Body of pancreas (tissue), 4 donors: ENCODE data around the gene ZDHHC1. TPM values are rescaled to one million over a fixed set of nuclear protein-coding genes. Genes with fewer than 3 reads are reported as not detected.

Experiments used
- ATAC-seq: fragments of 150-250 bp; one replicate; pipeline ENCODE4 v1.9.1; 2016
- DNase-seq, 4 donors: peaks; one replicate each; pipeline ENCODE4 v3.0.0-alpha.2; 2019
- H3K27ac ChIP-seq, 4 donors: fragments of 200-600 bp; sonication (generic); 1 replicate in 3 of 4; 2 replicates in 1 of 4; pipeline versions ENCODE4 v1.5.1 to v1.6.1; 2016 to 2019; ENCODE audit warnings: mild to moderate bottlenecking in 1 of 4, mixed read lengths in 1 of 4, moderate library complexity in 1 of 4
- H3K27me3 ChIP-seq, 2 donors: fragments of 200-600 bp; sonication (generic); one replicate each; pipeline ENCODE4 v1.6.0; 2016; ENCODE audit warnings: mild to moderate bottlenecking in 1 of 2
- H3K36me3 ChIP-seq, 2 donors: fragments of 200-600 bp; sonication (generic); replicated peaks in 1 of 2; 2 replicates each; pipeline ENCODE4 v1.5.1; 2016; ENCODE audit warnings: low read depth in 2 of 2; ENCODE audit not compliant: insufficient read depth in 1 of 2
- H3K4me1 ChIP-seq: fragments of 200-600 bp; sonication (generic); one replicate; pipeline ENCODE4 v1.6.0; 2016
- H3K4me3 ChIP-seq, 2 donors: fragments of 200-600 bp; sonication (generic); 1 replicate in 1 of 2; 2 replicates in 1 of 2; pipeline ENCODE4 v1.5.1; 2016 to 2019
- H3K9me3 ChIP-seq, 3 donors: fragments of 200-600 bp; sonication (generic); 1 replicate in 2 of 3; 2 replicates in 1 of 3; pipeline ENCODE4 v1.5.1; 2016
- CTCF ChIP-seq, 7 experiments: fragments of 450-650 bp in 4 of 7; fragments of 200-600 bp in 3 of 7; sonication (generic) in 3 of 7; IDR thresholded peaks; one replicate each; pipeline ENCODE4 v1.5.1; 2016 to 2019; ENCODE audit warnings: antibody characterized with exemption in 7 of 7
- POLR2A ChIP-seq, 3 donors: fragments of 450-650 bp; IDR thresholded peaks; one replicate each; pipeline ENCODE4 v1.6.1; 2016; ENCODE audit warnings: antibody characterized with exemption in 3 of 3, mild to moderate bottlenecking in 2 of 3
- WGBS, 2 donors: methylation state at CpG; one replicate each; pipeline ENCODE4 v1.1.5; 2017; 5-methylcytosine and 5-hydroxymethylcytosine counted together
- intact Hi-C: fragments of 100-400 bp; cut with DNase I; formaldehyde crosslinking; loops from one replicate; pipeline ENCODE4 v1.15.1; 2023
- total RNA-seq, 2 donors: library from RNA; depleted of rRNA; stranded (reverse); fragments of >200 nt; gene quantifications; one replicate each; pipeline ENCODE4 v1.1.0, GENCODE V29; 2016

Gene ZDHHC1
- total RNA-seq, 2 donors from 2014 or later: 13.0 to 57.0 TPM

- Histone ChIP-seq H3K4me1 (peaks cover 63% of the 10 kb centered on the region), H3K9me3 (no peaks in the 10 kb centered on the region), H3K27ac (peak overlapping the region; percentile 77 to 87 (median 84)), H3K4me3 (no peak overlapping the region), H3K27me3 (peaks cover 0 to 7% of the 10 kb centered on the region in 2 donors), H3K36me3 (no peaks in the 10 kb centered on the region)
- 69 to 86% methylated on average over 9 to 10 of the region's 10 CpGs for WGBS, 2 donors
- TF ChIP-seq CTCF (IDR thresholded peaks at IDR 0.05) (no peak), POLR2A (IDR thresholded peaks at IDR 0.05) (no peak)
- ATAC-seq (no peak), DNase-seq (no peak)
- intact Hi-C loops: no loop called here
These were observed 21.2 kb downstream of the ZDHHC1 start for GRCh38 chr16:67395105-67395457.

DNA sequence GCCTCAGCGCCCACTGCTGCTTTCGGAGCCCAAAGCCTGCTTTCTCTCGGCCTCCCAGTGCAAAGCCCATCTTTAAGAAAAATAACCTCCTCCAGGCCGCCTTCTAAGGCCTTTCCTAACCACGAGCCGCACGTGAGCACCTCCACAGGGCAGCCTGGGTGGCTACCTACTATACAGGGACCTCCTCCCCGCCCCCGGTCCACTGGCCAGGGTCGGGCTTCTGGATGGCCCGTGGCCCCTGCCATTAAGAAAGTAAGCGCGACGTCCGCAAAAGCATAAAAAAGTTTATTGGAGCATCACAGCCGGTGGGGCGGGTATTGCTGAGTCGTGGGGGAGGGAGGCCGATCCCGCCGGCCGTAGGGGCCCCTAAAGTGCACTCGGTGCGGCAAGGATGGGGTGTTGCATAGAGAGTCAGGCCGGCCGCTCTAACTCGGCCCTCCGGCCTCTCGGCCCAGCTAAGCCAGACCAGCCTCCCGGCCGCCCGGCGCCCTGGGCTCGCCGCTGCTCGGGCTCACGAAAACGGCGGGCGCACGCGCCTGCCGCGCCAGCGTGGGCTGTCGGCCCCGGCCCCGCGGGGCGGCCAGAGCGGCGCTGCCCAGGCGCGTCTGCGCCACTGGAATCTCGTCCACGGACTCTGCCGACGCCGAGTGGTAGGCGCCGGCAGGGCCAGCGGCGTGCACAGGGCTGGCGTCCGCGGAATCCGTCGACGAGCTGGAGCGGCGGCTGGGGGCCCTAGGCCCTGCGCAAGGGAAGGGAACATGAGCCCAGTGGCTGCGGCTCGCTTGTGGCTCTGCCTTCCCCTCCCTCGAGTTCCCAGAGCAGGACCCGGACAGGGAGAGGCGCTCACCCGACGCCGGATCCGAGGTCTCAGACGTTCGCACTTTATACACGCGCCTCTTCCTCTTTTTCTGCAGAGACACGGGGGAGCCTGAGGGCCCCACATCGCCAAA, 21.8 kb downstream of the ZDHHC1 start:
- Histone ChIP-seq H3K4me3 (no peak overlapping the region), H3K27ac (peak overlapping the region in 3 of 4 donors; percentile 72 to 87 (median 77)), H3K36me3 (no peaks in the 10 kb centered on the region), H3K27me3 (peaks cover 0 to 7% of the 10 kb centered on the region in 2 donors), H3K4me1 (peaks cover 58% of the 10 kb centered on the region), H3K9me3 (no peaks in the 10 kb centered on the region)
- TF ChIP-seq CTCF (IDR thresholded peaks at IDR 0.05) (no peak), POLR2A (IDR thresholded peaks at IDR 0.05) (no peak)
- 51 to 77% methylated on average over 33 to 82 of the region's 88 CpGs for WGBS, 2 donors
- intact Hi-C loops: no loop called here
- ATAC-seq: no peak
- peak in 2 of 4 donors; percentile 21 to 41 for DNase-seq

DNA sequence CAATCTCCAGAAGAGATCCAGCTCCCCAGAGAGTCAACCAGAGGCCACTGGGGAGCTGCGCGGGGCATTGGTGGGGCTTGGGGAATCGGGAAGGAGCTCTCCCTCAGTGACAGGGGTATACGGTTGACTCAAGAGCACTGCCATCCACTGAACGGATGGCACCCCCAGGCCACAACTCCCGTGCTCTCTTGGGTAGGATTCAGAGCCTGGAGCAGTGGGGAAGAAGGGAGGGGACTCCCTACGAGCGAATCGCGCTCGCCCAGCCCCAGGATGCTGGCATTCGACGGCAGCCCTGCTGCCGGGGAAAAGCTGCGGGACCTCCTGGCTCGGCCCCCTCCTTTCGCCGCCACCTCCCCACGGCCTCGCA, 22.5 kb downstream of the ZDHHC1 start:
- ATAC-seq (no peak), DNase-seq (no peak)
- Histone ChIP-seq H3K36me3 (no peaks in the 10 kb centered on the region), H3K27me3 (peaks cover 0 to 7% of the 10 kb centered on the region in 2 donors), H3K4me1 (peaks cover 53% of the 10 kb centered on the region), H3K9me3 (no peaks in the 10 kb centered on the region), H3K27ac (peak overlapping the region in 3 of 4 donors; percentile 52 to 72 (median 72)), H3K4me3 (no peak overlapping the region)
- no peak for TF ChIP-seq CTCF (IDR thresholded peaks at IDR 0.05)
- TF ChIP-seq POLR2A (IDR thresholded peaks at IDR 0.05): no peak
- intact Hi-C loops: no loop called here
- WGBS, 2 donors: 27 to 87% methylated on average over 4 to 20 of the region's 20 CpGs

DNA sequence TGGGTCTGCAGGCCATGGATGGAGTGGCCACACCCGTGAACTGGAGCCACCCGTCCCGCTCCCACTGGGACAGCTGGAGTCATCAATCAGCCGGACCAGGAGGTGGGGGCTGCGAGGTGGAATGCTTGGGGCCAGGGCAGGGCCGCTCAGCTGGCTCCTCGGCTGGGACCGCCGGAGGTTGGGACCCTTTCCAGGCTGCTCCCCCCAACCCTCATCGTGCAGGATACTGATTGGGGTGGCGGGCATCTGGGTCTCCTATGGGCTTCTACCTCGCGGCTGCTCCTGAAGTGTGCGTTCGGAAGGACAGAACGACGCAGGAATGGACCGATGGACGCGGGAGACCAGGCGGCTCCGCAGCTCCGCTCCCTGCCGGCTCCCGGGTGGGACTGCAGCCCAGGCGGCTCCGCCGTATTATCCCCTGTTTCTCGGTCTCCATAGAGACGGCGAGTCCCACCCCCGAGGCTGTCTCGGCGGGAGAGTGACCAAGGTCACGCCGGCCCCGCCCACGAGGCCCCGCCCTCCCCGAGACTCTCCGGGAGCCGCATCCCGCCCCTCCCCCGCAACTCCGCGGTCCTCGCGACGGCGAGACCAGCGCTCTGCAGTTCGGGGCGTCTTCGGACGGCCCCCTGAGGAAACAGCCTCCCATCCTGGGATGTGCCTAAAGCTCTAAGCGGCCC, 23.0 kb downstream of the ZDHHC1 start, which contains the start of gene TPPP3:
Gene TPPP3, minus strand, starts transcription at position 388 of the 677 bp plus-strand sequence. CDS start 2,387 bp downstream, outside the sequence.
- peak; percentile 87 to 91 (median 90) for DNase-seq
- 3% methylated on average over 56 of the region's 56 CpGs; no CpG with 5 or more reads in 1 of the 2 donors for WGBS, 2 donors
- no peaks in the 10 kb centered on the region for H3K9me3 ChIP-seq
- peaks cover 53% of the 10 kb centered on the region for H3K4me1 ChIP-seq
- TF ChIP-seq POLR2A (IDR thresholded peaks at IDR 0.05) (peak; percentile 27 to 61 (median 54)), CTCF (IDR thresholded peaks at IDR 0.05) (peak; percentile 47 to 85 (median 71))
- peak; percentile 73 for ATAC-seq
- H3K27me3 ChIP-seq: peaks cover 0 to 7% of the 10 kb centered on the region in 2 donors
- H3K36me3 ChIP-seq: no peaks in the 10 kb centered on the region
- intact Hi-C loops: no loop called here
- no peak within 1 kb of the TSS for H3K4me3 ChIP-seq
- peak within 1 kb of the TSS in 3 of 4 donors; percentile 52 to 72 (median 72) for H3K27ac ChIP-seq
